Activated T-cell treated with anti-CD3 and anti-CD28 coated beads, Interleukin-2, amount 50 U/mL, for 48 hours (primary cell): ENCODE measurements around the gene BACH2.
A peak's percentile ranks its signal among the peaks of the same experiment; 100 is the strongest.

Experiments used
- DNase-seq, 2 experiments: peaks; one replicate each; pipeline ENCODE4 v3.0.0-alpha.2; 2020

Gene BACH2

DNA sequence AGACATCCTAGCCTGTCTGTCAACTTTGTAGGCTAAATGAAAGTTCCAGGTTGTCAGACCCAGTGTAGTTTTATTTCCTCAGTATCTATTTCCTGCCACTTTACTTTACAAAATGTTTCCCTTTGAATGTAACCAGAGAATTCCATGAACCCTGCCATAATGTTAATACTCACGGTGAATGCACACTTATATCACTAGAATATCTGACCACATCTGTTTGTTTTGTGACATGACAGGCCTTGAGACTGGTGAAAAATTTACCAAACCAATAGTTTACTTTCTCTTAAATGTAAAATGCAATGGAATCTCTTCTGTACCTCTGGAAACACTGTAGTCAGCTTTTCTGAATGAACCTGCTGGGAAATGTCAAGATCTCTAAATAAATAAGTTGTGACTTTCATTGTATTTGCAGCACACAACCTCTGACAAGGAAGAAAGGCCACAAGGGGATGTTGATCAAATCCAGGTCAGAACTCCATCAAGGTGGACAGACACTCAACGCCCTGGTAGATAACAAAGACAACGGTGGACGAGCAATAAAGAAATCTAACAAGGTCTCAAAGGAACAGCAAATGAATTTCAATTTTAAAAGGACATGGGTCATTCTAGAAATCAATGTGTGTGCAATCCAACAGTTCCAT, 59.2 kb downstream of the BACH2 start:
- DNase-seq: no peak

DNA sequence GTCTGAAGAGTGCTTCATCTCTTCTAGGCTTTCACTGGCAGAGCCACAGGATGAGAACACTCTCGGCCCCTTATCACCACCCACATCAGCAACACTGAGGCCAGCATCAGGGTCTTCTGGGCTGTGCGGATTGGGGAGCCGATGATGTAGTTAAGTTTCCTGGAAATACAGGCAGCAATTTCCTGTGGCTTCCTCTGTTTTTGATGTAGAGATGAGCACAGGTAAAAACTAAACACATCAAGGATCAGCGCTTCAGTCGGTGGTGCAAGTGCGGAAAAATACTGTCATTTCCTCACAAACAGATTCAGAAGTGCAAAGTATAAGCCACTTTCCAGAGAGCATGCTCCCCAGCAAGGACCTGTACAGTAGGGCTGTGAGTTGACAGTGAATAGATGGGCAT, 62.6 kb downstream of the BACH2 start:
- DNase-seq: peak; percentile 82 to 83

DNA sequence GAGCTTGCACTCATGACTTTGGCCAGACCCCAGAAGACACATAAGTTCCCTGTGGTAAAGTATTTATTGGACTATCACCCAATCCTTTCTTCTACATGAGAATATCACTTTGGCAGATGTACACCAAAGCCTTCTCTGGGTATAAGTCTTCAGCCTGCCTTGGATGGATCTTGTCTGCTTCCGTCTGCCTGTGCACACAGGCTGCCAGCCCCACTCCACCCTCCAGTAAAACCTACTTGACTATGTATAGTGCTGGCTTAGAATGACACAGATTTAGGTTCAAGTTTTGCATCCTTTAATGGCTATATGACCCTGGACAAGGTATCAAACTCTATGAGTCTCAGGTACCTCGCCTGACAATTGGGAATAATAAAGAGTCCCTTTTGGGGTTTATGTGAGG, 63.4 kb downstream of the BACH2 start:
- no peak for DNase-seq

DNA sequence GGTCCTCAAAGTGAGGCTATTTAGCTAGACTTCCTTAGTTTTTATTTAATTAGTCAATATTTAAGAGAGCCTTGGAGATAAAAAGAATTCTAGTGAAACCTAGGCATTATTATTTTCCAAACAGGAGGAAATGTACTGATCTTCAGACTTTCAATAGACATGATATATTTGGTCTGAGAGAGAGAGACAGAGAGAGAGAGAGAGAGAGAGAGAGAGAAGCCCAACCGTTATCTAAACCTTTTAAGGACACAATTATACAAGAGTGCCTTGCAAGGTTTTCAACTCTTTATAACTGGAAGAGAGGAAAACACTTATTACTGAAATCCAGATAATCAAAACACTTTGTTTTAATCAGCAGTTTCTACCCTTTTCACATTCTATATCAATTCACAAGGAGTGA, 64.8 kb downstream of the BACH2 start:
- DNase-seq: no peak

DNA sequence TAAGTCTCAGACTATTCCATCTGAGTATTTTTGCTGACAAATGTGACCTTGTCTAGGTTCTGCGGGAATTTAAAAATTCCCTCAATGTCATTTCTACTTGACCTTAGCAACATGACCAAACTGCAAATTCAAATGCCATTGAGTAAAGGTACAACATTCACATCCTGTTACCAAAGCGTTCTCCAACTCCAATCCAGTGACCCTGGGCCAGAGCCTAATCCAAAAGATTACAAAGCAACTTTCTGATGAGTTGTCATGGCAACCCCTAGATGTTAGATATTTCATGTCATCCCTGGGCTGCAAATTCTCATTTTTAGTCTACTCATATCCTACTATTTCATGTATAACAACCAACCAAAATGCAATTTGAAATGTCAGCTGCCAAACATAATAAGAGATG, 65.3 kb downstream of the BACH2 start:
- no peak for DNase-seq

DNA sequence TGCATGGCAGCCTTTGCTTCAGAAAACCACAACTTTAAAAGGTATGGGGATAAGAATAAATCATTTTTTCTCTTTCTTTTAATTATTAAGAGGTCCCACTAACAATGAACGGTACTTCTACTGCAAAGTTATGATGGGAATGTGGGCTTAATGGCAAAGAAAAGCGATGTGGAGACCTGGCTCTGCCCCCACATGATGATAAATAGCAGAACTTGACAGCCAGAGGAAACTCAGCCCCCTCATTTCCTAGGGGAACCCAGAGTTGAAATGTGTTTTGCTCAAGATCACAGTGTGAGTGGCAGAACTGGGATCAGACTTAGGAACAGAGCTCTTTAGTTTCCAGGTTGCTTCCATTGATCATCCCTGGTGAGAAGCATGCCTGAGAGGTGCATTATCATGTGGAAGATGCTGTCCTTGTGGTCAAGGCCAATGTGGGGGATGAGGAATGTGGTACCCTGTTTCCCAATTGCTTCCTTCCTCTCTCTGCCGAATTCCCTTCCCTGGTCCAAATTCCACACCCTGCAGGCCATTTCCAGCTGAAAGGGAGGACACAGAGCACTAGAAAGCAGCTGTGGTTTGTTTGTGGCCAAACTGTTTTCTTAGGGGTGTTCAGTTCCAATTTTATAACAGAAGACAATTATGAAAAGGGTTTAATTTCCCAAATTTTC, 66.0 kb downstream of the BACH2 start:
- DNase-seq: no peak

DNA sequence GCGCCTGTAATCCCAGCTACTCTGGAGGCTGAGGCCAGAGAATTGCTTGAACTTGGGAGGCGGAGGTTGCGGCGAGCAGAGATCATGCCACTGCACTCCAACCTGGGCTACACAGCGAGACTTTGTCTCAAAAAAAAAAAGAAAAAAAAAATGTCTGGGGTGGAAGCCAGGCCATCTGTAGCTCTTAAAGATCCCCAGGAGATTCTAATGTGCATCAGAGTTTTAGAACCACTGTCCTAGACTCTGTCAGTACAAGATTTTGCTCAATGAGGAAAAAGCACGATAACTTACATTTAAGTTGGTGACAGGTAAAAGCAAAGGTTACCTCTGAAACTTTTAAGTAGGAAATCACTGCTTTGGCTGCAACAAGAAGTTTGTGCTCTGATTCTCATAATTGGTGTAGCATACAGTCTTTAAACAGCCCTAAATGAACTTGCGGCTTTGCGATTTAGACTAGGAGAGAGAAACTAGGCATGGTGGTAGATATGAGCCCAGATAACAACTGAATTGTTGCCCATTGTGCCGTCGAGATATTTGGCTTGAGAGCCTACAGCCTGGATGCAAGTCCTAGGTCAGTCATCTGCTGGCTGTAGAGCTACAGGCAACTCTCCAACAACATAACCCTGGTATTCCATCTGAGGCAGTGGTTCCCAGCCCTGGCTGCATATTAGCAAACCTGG, 67.2 kb downstream of the BACH2 start:
- DNase-seq: no peak

DNA sequence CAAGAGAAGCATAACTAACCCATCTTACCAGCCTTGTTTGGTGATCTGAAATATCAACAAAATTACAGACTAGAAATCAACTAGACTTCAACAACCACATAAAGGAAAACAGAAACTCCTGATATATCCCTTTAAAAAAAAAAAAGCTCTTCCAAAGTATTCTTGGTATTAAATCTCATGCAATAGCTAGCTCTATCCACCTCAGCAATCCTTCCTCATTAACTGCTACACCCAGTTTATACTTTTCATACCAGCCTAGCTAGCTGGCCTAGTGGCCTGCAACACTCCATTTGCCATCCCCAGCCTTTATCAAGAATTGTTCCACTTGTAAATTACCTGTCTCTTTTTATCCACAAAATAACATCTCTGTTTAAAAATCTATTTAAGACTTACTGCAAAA, 69.0 kb downstream of the BACH2 start:
- no peak for DNase-seq

DNA sequence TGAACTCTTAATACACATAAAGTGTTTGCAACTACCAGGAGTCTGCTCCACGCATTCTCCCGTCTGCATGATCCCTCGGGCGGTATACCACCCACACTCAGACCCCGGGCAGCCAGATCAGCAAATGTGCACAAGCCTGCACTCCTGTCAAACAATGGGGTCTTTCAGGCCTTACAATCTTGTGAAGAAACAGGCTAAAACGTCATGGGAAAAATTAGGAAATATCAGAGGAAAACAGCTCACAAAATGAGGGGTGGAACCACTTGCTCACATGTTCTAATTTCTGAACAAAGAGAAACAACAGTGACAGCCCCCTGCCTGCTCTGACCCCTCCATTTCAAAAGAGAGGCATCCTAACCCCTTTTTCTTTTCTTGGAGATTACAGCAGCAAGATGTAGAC, 69.4 kb downstream of the BACH2 start:
- DNase-seq: no peak

DNA sequence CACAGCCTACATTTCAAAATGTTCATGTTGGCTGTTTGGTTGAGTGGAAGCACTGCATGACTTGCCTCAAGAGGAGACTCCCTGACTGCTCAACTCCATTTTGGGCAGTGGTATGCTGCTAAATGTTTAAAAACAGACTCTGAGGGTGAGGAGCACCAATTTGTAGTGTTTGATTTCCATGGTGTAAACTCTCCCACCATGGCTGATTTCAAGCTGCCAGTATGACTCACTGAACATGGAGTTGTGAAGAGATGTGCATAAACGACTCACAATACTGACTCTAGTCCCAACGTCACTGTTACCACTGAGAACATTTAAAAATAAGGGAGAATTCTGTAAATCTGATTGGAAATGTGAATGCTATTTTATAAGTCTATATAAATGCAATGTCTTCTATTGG, 70.4 kb downstream of the BACH2 start:
- no peak for DNase-seq

DNA sequence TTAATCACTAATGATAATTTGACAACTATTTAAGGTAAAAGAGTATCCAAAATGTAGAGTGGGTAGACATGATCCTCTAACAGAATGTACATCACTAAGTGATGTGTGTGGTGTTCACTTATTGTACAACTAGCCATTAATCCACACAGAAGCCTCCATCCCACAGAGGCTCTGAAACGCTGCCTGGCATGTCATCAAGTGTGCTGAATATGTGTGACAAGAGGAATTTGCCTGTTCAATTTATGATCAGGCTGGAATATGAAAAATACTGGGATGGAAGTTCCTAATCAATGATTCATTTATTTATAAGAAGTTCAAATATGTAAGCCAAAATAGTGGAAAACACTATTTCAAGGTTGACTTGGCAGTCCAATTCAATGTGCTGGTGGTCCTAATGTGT, 72.4 kb downstream of the BACH2 start:
- DNase-seq: no peak

DNA sequence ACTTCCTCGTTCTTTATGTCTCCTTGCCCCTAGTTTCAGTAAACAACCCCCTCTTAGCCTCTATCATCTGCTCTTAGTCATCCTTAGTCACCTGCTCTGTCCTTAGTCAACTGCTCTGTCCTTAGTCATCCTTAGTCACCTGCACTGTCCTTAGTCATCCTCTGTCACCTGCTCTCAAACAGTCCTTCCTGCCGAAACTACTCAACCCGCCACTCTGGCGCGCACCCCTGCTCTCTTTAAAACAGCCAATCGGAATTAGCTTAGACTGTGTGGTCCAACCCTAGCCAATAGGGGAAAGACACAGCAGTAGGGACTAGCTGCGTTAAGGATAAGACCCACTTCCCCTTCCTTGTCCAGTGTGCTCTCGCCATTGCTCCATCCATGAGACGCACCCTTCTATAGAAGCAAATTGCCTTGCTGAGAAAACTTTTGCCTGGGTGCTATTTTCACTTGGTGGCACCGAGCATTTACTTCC, 73.9 kb downstream of the BACH2 start:
- peak; percentile 70 to 71 for DNase-seq

DNA sequence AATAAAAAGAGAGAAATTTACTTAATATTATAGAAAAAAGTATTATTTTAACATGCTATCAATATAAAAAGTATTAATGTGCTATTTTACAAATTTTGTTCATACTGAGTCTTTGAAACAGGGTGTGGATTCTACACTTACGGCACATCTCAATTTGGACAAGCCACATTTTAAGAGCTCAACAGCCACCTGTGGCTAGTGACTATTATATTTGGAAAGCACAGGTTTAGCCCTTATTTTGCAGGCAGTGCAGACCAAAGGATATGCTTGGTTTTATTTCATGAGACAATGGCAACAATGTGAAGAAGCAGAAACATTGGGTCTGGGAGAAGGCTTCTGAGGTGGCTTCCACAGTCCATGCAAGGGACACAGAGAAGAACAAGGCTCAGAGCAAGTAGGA, 74.6 kb downstream of the BACH2 start:
- no peak for DNase-seq

DNA sequence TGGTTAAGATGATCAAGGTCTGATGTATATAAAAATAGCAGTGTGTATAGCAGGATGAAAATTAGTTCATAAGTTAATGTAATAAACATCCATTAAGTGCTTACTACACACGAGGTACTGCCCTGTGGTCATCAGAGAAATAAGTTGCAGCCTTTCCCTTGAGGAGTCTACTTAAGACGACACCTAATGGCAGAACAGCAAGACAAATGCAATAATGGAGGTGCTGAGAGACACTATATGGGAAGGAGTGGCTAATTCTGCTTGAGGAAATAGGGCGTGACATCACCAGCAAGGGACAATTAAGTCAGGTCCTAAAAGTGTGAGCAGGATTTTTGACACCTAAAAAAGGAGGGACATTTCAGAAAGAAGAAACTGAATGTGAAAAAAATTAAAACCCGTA, 75.2 kb downstream of the BACH2 start:
- DNase-seq: no peak

DNA sequence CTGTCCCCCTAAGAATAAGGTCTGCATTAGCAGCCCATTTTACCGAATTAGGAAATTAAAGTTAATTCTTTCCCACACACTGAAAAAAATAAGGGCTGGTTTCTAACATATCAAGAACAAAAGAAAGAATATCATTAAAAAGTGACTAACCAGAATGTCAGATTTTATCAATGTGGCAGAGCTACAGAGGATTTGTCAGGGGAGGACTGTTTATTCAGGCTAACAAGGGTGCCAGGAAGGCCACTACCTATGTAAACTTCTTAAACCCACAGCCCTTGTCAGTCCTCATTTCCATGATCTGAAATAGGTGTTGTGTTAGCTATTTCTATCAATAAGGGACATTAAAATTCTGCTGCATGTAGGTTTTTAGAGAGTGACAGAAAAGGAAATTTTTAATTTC, 76.4 kb downstream of the BACH2 start:
- no peak for DNase-seq

DNA sequence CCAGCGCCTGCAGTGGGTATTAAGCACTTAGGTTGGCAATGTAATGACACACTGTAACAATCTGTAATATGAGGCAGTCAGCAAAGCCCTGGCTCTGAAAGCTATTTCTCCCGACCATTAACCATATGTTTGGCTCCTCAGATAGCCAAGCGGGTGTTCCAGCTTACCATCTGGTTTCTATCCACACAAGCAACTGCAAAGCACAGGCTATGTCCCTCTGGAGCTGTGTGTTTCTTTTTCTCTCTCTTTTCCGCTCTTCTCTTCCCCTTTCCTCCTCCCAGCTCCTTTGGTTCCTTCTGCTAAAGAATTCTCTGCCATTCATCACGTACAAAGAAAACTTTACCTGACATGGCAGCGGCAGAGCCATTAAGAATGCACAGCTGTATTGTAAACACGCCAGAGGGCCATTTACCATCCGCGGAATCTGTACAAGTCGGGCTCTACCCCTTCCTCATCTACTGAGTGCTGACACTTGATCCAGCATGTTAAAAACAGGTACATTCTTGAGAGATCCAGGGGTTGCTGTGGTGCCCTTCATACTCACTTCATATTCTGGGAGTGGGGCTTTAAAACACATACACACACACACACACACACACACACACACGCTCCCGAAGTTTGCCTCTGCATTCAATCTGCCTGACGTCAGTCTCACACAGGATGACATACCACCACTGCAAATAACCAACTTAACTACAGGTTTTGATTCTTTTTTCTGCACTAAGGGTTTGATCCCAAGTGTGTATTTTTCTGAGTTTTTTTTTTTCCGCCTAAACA, 77.2 kb downstream of the BACH2 start:
- no peak for DNase-seq

DNA sequence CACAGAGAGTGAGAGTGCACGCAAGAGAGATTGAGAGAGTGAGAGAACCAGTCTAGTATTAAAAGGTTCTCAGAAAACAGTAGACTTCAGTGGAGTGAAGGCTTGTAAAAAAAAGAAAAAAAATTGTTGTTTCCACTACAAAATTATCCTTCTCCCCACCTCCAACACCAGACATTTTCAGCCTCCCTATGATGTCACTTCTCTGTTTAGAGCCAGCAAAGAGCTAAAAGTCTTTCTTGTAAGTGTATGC, 77.8 kb downstream of the BACH2 start:
- no peak for DNase-seq

DNA sequence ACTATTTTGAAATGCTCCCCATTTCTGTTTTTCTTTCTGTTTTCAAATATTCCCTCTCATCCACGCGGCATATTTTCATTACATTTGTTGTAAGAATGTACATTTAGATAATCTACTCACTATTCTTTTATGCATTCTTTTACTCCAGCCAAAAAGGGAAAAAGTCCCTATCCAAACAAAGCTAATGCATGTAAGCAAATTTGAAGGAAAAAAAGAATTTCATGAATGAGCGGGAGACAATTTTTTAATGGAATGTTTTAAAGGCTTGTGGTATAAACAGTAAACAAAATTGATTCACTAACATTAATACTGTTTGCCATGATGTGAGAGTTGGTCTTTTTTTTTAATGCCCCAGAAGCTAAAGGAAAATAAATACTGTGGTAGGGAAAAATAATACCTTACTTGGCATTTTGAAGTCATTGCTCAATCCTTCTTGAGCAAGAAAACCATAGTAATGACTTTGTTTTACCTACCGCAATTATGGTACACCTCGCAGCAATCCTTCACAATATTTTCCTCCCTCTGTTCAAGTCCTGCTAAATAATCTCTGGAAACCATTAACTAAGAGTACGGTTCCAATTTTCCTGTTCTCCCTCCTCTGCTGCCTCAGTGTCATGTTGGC, 79.0 kb downstream of the BACH2 start:
- DNase-seq: no peak

DNA sequence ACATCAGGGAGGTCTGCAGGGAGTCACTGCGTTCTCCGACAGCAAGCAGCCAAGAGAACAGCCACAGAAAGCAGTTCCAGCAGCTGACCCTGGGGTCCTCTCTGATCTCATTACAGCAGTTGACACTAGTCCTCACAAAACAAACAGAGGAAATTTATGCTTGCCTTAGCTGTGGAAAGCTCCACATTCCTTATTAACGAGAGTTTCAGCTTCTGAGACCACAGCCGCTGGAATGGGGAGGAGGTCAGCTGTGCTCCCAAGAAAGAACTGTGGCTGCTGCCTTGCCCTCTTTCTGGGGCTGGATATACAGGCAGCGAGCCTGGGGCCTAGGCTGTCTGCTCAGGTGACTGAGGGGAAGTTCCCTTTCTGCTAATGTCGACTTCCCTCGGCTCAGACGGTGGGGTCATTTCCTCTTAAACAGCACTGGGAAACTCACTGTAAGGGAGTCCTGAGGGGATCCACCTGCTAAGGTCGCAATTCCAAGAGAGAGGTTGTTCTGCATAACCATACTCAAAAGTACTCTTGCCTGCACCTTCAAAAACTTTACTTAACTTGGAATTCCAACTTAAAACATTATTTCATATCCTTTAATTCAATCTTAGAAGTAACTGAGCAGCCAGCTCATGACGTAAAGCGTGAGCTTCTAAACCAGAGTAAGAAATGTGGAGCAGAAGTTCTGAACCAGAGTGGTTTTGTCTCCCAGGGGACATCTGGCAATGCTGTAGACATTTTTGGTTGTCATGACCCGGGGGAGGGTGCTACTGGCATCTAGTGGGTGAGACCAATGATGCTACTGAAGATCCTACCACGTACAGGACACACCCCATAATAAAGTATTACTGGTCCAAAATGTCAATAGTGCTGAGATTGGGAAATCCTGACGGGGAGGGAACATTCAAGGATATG, 80.3 kb downstream of the BACH2 start:
- peak in 1 of 2 experiments; percentile 50 for DNase-seq

DNA sequence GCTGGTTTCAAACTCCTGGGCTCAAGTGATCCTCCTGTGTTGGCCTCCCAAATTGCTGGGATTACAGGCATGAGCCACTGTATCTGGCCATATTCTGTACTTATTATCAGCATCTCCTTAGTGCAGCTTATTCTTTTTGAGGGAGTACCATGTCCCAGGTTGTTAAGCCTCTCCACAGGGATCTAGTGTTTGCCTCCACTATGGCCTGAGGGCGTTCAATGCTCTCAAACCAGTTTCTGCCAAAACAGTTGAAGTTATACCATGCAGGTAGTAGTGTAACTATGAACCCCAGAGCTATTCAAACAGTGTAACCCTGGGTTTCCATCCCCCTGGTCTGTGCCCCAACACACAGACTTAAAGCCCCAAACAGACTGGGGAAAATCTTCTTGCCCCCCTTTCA, 81.7 kb downstream of the BACH2 start:
- no peak for DNase-seq

DNA sequence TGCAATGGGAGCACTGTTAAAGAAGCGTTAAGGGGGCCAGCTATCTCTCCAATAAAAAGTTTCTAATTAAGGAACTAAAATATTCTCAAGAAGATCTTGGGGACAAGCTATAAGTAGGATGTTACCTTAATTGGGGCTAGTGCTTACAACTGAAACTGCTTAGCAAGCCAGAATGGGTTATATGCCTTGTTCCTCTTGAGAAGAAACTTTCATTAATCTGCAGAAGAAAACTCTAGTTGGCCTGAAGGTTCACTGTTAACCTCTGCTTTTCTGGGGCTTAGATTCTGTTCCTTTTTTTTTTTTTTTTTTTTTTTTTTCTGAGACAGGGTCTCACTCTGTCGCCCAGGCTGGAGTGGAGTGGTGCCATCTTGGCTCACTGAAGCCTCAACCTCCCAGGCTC, 82.2 kb downstream of the BACH2 start:
- DNase-seq: no peak

DNA sequence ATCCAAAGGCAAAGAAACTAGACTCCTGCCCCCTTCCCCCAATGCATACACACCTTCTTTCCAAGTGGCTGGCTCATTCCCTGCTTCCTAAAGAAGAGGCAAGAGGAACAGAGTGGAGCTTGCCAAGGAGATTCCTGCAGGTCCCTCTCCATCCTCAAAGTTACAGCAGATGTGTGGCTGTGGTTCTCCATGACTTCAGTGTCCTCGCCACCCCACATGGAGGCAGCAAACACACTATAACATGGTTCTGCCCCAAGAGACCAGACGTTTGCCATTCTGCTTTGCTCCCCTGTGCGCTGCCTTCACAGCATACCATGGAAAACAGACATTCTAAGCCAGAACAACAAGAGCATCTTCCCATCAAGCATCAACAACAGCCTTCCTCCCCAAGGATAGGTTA, 84.4 kb downstream of the BACH2 start:
- DNase-seq: no peak
